Trophoblast cell (in vitro differentiated cells and primary cell): ENCODE results near the gene PPP6C.

Experiments used
- DNase-seq, 2 donors: peaks; one replicate each; pipeline ENCODE4 v3.0.0-alpha.2; 2016
- H2AFZ ChIP-seq: 2 replicates; pipeline ENCODE4 v1.6.1; 2013; ENCODE audit warnings: low read length, moderate library complexity, mild to moderate bottlenecking; ENCODE audit not compliant: insufficient read depth, poor library complexity
- H2AK5ac ChIP-seq: 2 replicates; pipeline ENCODE4 v1.6.1; 2013; ENCODE audit warnings: mild to moderate bottlenecking, low read length
- H2BK120ac ChIP-seq: 2 replicates; pipeline ENCODE4 v1.6.1; 2013; ENCODE audit warnings: low read length, mild to moderate bottlenecking, moderate library complexity; ENCODE audit not compliant: insufficient read depth, poor library complexity
- H2BK12ac ChIP-seq: 2 replicates; pipeline ENCODE4 v1.6.1; 2013; ENCODE audit warnings: mild to moderate bottlenecking, low read length, moderate library complexity
- H2BK5ac ChIP-seq: 2 replicates; pipeline ENCODE4 v1.6.1; 2013; ENCODE audit warnings: low read length, low read depth, moderate library complexity, mild to moderate bottlenecking; ENCODE audit not compliant: poor library complexity
- H3K14ac ChIP-seq: 2 replicates; pipeline ENCODE4 v1.6.1; 2013; ENCODE audit warnings: mild to moderate bottlenecking, low read length
- H3K18ac ChIP-seq: 2 replicates; pipeline ENCODE4 v1.6.1; 2013; ENCODE audit warnings: mild to moderate bottlenecking, low read length
- H3K23ac ChIP-seq: 2 replicates; pipeline ENCODE4 v1.6.1; 2013; ENCODE audit warnings: low read length
- H3K27ac ChIP-seq: 2 replicates; pipeline ENCODE4 v1.5.1; 2013; ENCODE audit warnings: low read depth, mild to moderate bottlenecking, inconsistent platforms, low read length, moderate library complexity
- H3K27me3 ChIP-seq: 2 replicates; pipeline ENCODE4 v1.6.1; 2013; ENCODE audit warnings: inconsistent platforms, mild to moderate bottlenecking, low read length, moderate library complexity; ENCODE audit not compliant: insufficient read depth
- H3K36me3 ChIP-seq, 2 experiments: 1 replicate in 1 of 2; 2 replicates in 1 of 2; pipeline ENCODE4 v1.6.1; 2013; ENCODE audit warnings: low read length in 2 of 2, mild to moderate bottlenecking in 2 of 2, moderate library complexity in 1 of 2; ENCODE audit not compliant: insufficient read depth in 2 of 2, control insufficient read depth in 1 of 2
- H3K4ac ChIP-seq: 2 replicates; pipeline ENCODE4 v1.6.1; 2013; ENCODE audit warnings: low read depth, mild to moderate bottlenecking, low read length, moderate library complexity
- H3K4me1 ChIP-seq, 2 experiments: 1 replicate in 1 of 2; 2 replicates in 1 of 2; pipeline ENCODE4 v1.6.1; 2013; ENCODE audit warnings: low read length in 2 of 2, mild to moderate bottlenecking in 2 of 2, moderate library complexity in 1 of 2; ENCODE audit not compliant: insufficient read depth in 2 of 2, control insufficient read depth in 1 of 2
- H3K4me2 ChIP-seq: 2 replicates; pipeline ENCODE4 v1.6.1; 2013; ENCODE audit warnings: inconsistent platforms, mild to moderate bottlenecking, low read length, moderate library complexity
- H3K4me3 ChIP-seq: 2 replicates; pipeline ENCODE4 v1.5.1; 2013; ENCODE audit warnings: mild to moderate bottlenecking, low read depth, low read length, inconsistent platforms
- H3K79me1 ChIP-seq: one replicate; pipeline ENCODE4 v1.6.1; 2013; ENCODE audit warnings: low read length
- H3K79me2 ChIP-seq: 2 replicates; pipeline ENCODE4 v1.6.1; 2013; ENCODE audit warnings: low read length, mild to moderate bottlenecking; ENCODE audit not compliant: control insufficient read depth, insufficient read depth, poor library complexity
- H3K9ac ChIP-seq: 2 replicates; pipeline ENCODE4 v1.6.1; 2013; ENCODE audit warnings: mild to moderate bottlenecking, low read length
- H3K9me3 ChIP-seq: 2 replicates; pipeline ENCODE4 v1.6.1; 2013; ENCODE audit warnings: low read depth, mild to moderate bottlenecking, control low read depth, inconsistent platforms, low read length; ENCODE audit not compliant: insufficient read depth
- H4K12ac ChIP-seq: 2 replicates; pipeline ENCODE4 v1.6.1; 2013; ENCODE audit warnings: low read depth, mild to moderate bottlenecking, low read length, moderate library complexity
- H4K8ac ChIP-seq: 2 replicates; pipeline ENCODE4 v1.6.1; 2013; ENCODE audit warnings: low read depth, mild to moderate bottlenecking, low read length, moderate library complexity
- H4K91ac ChIP-seq: one replicate; pipeline ENCODE4 v1.6.1; 2013; ENCODE audit warnings: low read depth, mild to moderate bottlenecking, low read length, moderate library complexity
- WGBS: extraction: QIAGEN DNeasy Blood & Tissue Kit; methylation state at CpG from one replicate; pipeline ENCODE4 v1.1.7; 2013; ENCODE audit warnings: missing lambda C conversion rate; ENCODE audit not compliant: insufficient read length, insufficient coverage; ENCODE audit errors: extremely low coverage; 5-methylcytosine and 5-hydroxymethylcytosine counted together

Gene PPP6C

GRCh38 chr9:125141751-125142150 is 47.9 kb downstream of the PPP6C start:
- Histone ChIP-seq H3K27me3 (no peaks in the 10 kb centered on the region), H3K27ac (no peak overlapping the region), H2BK120ac (no peak overlapping the region), H3K4me1 (no peaks in the 10 kb centered on the region), H4K8ac (no peak overlapping the region), H3K4me2 (no peak overlapping the region), H3K9ac (no peak overlapping the region), H3K18ac (no peak overlapping the region), H2AFZ (no peak overlapping the region), H3K14ac (no peak overlapping the region), H3K9me3 (no peaks in the 10 kb centered on the region), H3K79me2 (peaks cover 2% of the 10 kb centered on the region), H3K4ac (no peak overlapping the region), H2BK5ac (no peak overlapping the region), H4K12ac (no peak overlapping the region), H2BK12ac (no peak overlapping the region), H3K79me1 (no peaks in the 10 kb centered on the region), H3K36me3 (peaks cover 3% of the 10 kb centered on the region in 2 experiments), H4K91ac (no peak overlapping the region), H3K23ac (no peak overlapping the region), H2AK5ac (no peak overlapping the region), H3K4me3 (no peak overlapping the region)
- no CpG with 5 or more reads among the region's 4 CpGs for WGBS
- no peak for DNase-seq

- Histone ChIP-seq H3K4me3 (no peak overlapping the region), H3K23ac (no peak overlapping the region), H3K18ac (no peak overlapping the region), H4K8ac (no peak overlapping the region), H2BK12ac (no peak overlapping the region), H3K4me2 (no peak overlapping the region), H3K9ac (no peak overlapping the region), H2BK120ac (no peak overlapping the region), H4K91ac (no peak overlapping the region), H3K14ac (no peak overlapping the region), H2AK5ac (no peak overlapping the region), H3K9me3 (no peaks in the 10 kb centered on the region), H2AFZ (no peak overlapping the region), H3K79me1 (no peaks in the 10 kb centered on the region), H3K27me3 (no peaks in the 10 kb centered on the region), H3K79me2 (peaks cover 2% of the 10 kb centered on the region), H3K36me3 (peaks cover 3% of the 10 kb centered on the region in 2 experiments), H3K4me1 (no peaks in the 10 kb centered on the region), H3K4ac (no peak overlapping the region), H4K12ac (no peak overlapping the region), H3K27ac (no peak overlapping the region), H2BK5ac (no peak overlapping the region)
- no CpG with 5 or more reads among the region's 3 CpGs for whole genome bisulfite sequencing
- peak in 1 of 2 donors; percentile 68 for DNase-seq
Measured at GRCh38 chr9:125141251-125141650, 48.4 kb downstream of the PPP6C start.

- no peaks in the 10 kb centered on the region for H3K79me1 ChIP-seq
- H2BK120ac ChIP-seq: no peak overlapping the region
- no peak for DNase-seq
- no peak overlapping the region for H3K9ac ChIP-seq
- H4K8ac ChIP-seq: no peak overlapping the region
- no peak overlapping the region for H3K4me2 ChIP-seq
- H3K4me1 ChIP-seq: no peaks in the 10 kb centered on the region
- no peak overlapping the region for H2BK5ac ChIP-seq
- no peaks in the 10 kb centered on the region for H3K27me3 ChIP-seq
- H3K36me3 ChIP-seq: peaks cover 3% of the 10 kb centered on the region in 2 experiments
- no peak overlapping the region for H2BK12ac ChIP-seq
- no peak overlapping the region for H3K4me3 ChIP-seq
- no CpG with 5 or more reads among the region's 1 CpG for WGBS
- no peaks in the 10 kb centered on the region for H3K9me3 ChIP-seq
- peaks cover 2% of the 10 kb centered on the region for H3K79me2 ChIP-seq
- no peak overlapping the region for H2AFZ ChIP-seq
- no peak overlapping the region for H3K18ac ChIP-seq
- no peak overlapping the region for H3K23ac ChIP-seq
- H2AK5ac ChIP-seq: no peak overlapping the region
- no peak overlapping the region for H4K12ac ChIP-seq
- no peak overlapping the region for H3K14ac ChIP-seq
- H4K91ac ChIP-seq: no peak overlapping the region
- no peak overlapping the region for H3K27ac ChIP-seq
- H3K4ac ChIP-seq: no peak overlapping the region
Measured at GRCh38 chr9:125140576-125140975, 49.0 kb downstream of the PPP6C start.

- Histone ChIP-seq H3K27ac (no peak overlapping the region), H4K91ac (no peak overlapping the region), H3K9me3 (no peaks in the 10 kb centered on the region), H2BK5ac (no peak overlapping the region), H3K79me1 (no peaks in the 10 kb centered on the region), H3K79me2 (no peaks in the 10 kb centered on the region), H3K14ac (no peak overlapping the region), H3K4me2 (no peak overlapping the region), H2BK120ac (no peak overlapping the region), H2BK12ac (no peak overlapping the region), H3K36me3 (peaks cover 3% of the 10 kb centered on the region in 2 experiments), H3K27me3 (no peaks in the 10 kb centered on the region), H4K12ac (no peak overlapping the region), H3K4me3 (no peak overlapping the region), H2AFZ (no peak overlapping the region), H3K4me1 (no peaks in the 10 kb centered on the region), H3K9ac (no peak overlapping the region), H3K23ac (no peak overlapping the region), H4K8ac (no peak overlapping the region), H2AK5ac (no peak overlapping the region), H3K18ac (no peak overlapping the region), H3K4ac (no peak overlapping the region)
- no CpG with 5 or more reads among the region's 4 CpGs for WGBS
- DNase-seq: no peak
Measured at GRCh38 chr9:125137200-125137599, 52.4 kb downstream of the PPP6C start.
